GM19395 (cell line): ENCODE measurements around the gene PLXNA4.

Experiments
- ATAC-seq: cut with Tn5 transposase; IDR thresholded peaks from one replicate; pipeline ENCODE4 v1.9.1; 2021; ENCODE audit warnings: mild to moderate bottlenecking, moderate library complexity; ENCODE audit not compliant: unreplicated experiment

The PLXNA4 gene

DNA sequence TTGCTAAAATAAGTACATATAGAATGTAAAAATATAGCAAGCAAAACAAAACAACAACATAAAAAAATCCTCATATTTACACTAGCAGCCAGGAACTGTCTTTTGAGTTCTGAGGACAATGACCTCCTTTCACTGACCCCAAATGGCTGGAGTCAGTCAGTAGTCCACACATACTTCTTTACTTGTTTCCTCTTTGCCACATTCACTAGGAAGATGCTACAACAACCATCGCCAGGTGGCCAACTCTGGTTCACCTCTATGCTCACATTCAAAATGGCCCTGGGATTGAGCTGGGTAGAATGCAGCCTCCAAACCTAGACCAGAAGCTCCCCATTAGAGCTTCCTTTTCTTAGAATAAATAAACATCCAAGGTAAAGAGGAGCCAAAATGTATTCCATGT, 356.2 kb downstream of the PLXNA4 start:
- no peak for ATAC-seq

DNA sequence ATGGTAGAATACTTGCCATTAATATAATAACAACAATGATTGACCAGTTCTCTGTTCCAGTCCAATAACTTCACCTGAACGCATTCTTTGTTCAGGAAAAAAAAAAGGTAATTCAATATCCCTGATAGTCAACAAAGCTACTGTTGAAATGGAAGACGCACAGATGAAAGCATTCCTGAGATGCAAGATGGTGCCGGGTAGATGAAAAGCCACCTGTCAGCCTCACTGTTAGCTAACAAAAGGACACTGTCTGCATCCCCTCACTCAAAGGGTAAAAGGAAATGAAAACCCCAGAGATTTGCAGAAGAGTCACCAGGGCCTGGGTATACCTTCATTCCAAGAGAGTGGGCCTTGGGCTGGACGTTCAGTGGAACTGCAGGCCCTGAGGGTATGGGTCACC, 357.4 kb downstream of the PLXNA4 start:
- ATAC-seq, result no peak

DNA sequence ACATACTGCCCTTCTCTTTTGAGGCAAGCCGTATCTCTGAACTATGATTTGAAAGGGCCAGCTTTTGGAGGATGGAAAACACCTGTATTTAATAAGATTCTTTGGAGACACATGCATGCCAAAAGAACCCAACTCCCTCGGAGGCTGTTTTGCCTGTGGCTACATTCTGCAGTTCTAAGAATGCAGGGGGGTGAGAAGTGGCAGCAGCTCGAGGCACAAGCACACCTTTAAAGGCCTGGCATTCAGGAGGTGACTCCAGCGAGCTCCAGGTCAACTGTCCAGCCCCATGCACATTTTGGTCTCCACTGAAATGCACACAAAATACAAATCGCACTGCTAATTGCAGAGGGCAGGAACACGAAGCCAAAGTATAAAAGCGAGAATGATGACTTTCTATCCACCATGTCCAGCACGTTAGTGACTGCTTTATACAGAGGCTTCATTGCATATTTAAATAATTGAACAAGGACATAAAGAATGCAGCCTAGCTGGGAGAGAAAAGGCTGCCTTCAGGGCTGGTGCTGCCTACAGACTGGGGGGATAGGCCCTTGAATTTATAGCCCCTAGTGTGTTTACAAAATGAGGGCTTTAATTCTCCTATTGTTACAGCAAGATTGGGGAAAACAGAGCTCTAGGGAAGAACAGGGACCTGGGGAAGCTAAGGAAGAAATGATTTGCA, 359.3 kb downstream of the PLXNA4 start:
- no peak for ATAC-seq

DNA sequence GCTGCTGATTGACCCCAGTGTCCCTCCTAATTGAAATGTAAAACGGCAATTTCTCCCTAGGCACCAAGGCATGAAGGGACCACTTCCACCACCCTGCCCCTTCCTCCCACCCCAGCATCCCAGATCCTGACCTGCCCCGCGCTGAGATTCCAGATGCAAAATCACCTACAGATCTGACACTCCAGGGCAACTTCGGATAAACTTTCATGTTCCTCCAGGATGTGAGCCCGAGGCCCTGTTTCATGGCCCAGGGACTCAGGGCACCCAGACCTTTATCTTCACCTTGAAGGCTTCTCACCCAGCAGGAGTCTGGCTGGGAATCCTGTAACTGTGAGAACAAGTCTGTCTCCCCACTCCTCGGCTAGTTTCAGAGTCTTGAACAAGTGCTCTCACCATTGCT, 361.8 kb downstream of the PLXNA4 start:
- no peak for ATAC-seq

DNA sequence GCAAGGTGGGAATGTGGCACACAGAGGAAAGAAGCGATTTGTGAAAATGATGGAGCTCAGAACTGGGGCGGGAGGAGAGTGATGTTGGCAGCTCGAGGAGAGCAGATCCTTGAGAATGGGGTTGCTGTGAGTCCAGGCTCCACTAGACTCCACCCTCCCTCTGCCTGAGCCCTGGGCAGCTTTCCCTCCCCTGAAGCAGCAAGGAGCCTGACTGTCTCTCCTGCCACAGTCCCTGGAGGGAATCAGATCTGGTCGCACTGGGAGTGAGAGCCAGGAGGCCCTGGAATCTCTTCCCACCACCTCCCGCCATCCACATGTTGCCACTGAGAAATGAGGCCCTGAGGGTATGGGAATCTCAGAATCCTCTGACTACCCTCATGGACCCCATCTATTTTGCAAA, 362.7 kb downstream of the PLXNA4 start:
- no peak for ATAC-seq

DNA sequence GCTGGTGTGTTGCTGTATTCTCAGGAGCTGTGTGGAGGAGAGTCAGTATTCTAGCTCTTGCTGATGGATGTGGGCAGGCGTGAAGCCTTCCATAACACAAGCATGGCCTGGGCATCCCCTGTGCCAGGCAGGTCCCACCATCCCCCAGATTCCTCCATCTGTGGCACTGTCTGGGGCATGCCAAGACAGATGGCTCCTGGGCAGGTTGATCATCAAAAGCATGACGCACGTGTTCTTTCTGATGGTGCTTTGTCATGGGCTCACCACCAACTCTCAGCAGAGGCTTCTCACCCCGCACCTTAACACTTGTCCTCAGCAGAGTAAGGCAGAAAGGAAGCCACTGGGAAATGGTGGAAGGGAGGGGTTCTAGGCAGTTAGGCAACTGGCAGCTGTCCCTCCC, 364.3 kb downstream of the PLXNA4 start:
- no peak for ATAC-seq

DNA sequence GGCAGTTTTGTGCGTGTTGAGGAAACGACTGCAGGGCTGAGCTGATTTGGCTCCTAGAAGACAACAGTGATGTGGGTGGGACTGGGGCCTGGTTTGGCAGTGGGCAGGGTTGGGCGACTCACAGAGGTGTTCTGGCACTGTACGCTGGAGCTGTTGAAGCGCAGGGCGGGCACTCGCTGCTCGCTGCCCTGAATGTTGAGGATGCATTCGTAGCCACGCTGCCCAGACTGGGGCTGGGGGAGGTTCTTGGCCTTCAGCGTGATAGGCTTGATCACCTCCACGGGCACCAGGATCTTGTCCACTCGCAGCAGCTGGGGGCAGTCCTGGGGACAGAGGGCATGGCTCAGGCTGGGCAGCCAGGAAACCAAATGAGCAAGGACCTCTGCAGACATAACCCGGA, 365.4 kb downstream of the PLXNA4 start:
- ATAC-seq, result no peak

GRCh38 chr7:132207782-132208181, 368.5 kb downstream of the PLXNA4 start:
- no peak for ATAC-seq

DNA sequence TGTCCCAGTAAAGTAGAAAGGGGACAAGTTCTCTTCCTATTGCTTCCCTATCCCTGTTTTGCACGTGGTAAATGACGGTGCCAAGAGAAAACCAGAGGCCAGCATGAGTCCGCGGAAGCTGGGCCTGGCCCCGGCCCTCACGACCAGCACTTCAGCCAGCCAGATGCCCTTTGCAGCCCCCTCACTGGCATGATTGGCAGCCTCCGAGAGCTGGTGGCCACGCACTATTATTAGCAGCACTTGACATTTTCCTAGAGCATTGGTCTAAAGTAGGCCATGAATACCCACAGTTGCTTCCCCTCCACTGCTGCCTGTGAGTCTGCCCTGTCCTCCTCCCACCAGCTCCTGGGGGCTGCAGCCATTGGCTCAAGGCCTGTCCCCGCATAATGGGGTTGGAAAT, 369.1 kb downstream of the PLXNA4 start:
- no peak for ATAC-seq

GRCh38 chr7:132206594-132206993, 369.7 kb downstream of the PLXNA4 start:
- no peak for ATAC-seq

DNA sequence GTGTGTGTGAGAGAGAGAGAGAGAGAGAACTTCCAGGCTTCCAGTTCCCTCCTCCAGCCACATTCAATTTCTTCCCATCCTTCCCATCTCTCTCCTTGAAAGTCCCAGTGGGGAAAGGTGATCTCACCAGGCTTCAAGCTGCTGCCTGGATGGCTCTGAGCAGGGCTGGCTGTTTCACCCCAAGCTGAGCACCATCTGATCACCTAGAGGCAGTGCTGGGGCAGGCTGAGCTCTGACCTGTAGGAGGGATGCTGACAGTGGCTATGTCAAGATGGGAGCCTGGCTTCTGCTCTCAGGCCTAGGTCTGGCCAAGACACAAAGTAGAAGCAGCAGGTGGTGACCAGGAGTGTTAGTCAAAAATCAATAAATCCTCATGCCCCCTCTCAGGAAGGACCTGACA, 370.8 kb downstream of the PLXNA4 start:
- no peak for ATAC-seq

GRCh38 chr7:132203021-132203420, 373.2 kb downstream of the PLXNA4 start:
- no peak for ATAC-seq

DNA sequence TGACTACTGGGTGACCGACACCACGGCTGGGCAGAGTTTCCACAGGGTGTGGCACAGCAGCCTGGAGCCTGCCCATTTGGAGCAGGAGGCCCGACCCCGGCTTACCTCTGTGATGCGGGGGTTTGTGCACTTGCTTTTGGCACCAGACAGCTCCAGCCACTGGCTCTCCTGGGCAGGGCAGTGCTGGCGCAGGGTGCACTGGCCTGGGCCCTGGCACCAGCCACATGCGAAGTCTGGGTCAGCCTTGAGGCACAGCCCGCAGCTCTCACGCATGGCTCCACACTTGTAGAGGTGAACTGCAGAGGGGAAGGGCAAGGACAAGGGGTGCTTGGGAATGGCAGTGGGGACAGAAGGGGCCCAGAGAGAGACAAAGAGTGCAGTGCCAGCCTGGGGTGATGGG, 373.7 kb downstream of the PLXNA4 start:
- no peak for ATAC-seq

GRCh38 chr7:132200141-132200540, 376.1 kb downstream of the PLXNA4 start:
- no peak for ATAC-seq

- no peak for ATAC-seq
Measured at GRCh38 chr7:132199626-132200025, 376.6 kb downstream of the PLXNA4 start.

DNA sequence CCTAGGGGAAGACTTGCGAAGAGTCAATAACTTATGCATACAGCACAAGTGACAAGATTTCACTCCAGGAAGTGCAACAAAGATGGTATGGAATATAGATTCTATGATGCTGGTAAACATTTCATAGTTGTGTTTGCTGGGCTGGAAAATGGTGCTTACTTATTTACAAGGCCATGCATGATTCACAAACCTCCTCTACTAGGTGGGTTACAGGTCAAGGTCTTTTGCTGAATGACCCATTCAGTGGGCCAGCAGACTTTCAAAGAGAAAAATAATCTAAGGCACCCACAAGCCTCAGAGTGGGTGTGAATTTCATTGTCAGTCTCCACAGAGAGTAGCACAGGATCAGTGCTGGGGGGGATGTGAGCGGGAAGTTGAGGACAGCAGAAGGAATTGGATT, 378.5 kb downstream of the PLXNA4 start:
- ATAC-seq, result no peak

GRCh38 chr7:132193898-132194297, 382.4 kb downstream of the PLXNA4 start:
- no peak for ATAC-seq

DNA sequence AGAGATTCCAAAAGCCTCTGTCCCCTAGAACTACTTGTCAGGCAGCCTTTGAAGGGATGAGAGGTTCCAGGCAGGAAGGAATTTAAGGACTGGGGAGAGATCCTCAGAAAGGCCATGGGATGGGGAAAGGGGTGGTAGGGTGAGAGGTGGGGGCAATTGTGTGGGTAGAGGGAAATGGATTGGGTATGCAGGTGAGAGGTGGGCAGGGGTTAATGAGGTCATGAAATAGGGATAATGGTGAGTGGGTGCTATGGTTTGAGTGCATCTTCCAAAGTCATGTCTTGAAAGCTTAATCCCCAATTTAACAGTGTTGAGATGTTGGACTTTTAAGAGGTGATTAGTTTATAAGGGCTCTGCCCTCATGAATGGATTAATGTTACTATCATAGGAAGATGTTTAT, 383.5 kb downstream of the PLXNA4 start:
- no peak for ATAC-seq

- no peak for ATAC-seq
Measured at GRCh38 chr7:132191418-132191817, 384.9 kb downstream of the PLXNA4 start.

- no peak for ATAC-seq
Measured at GRCh38 chr7:132190683-132191082, 385.6 kb downstream of the PLXNA4 start.

GRCh38 chr7:132189881-132190280, 386.4 kb downstream of the PLXNA4 start:
- no peak for ATAC-seq

DNA sequence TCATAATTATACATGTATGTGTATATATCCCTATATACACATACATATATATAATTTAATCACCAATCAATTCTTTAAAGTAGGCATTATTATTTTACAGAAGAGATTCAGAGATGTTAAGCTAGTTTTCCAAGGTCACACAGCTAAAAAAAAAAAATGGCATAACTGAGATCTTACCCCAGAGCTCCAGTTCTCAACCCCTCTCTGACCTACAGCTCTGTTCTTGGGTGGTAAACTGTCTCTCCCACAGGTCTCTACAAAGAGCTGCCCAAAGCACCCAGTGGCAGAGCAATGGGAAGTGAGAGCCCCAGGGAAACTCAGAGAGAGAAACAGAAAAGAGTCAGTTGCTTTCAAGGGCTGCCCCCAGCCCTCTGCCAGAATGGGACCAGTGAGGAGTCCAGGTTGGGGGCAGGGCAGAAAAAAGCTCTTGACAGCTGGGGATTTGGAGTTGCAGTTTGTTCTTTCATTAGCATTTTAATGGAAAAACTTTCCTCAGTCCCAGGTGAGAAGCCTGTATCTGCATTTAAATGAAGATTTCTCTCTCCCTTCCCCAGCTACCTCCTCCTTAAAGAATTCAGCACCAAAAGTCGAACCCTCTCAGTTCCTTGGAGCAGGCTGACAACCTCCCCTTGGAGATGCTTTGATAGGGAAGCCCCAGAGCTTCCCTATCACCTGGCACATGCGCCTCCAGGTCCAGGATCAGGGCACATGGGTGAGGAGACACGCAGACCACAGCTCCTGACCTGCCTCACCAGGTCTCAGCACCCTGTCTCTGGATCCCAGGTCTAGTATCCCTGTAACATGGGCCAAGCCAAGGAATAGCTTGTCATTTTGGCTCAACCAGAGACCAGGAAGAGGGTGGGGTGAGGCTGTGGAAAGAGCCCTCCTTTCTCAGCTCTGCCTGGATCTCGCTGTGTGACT, 388.1 kb downstream of the PLXNA4 start:
- no peak for ATAC-seq
